GM13977 (cell line): ENCODE data around the gene ZNF621.

ENCODE experiments used
- DNase-seq: peaks from one replicate; pipeline ENCODE4 v3.0.0; 2012; ENCODE audit warnings: low spot score
- CTCF ChIP-seq: IDR thresholded peaks from 2 replicates; pipeline ENCODE4 v1.5.1; 2012; ENCODE audit warnings: mild to moderate bottlenecking, control low read depth; ENCODE audit not compliant: insufficient read depth; ENCODE audit errors: extremely low read depth, missing control alignments
- in situ Hi-C: fragments of 300-500 bp; cut with MboI; formaldehyde crosslinking; loops from one replicate; pipeline ENCODE4 v1.12.0; 2022; ENCODE audit warnings: low sequenced_read_pairs, low pct_unique_long_range_greater_than_20kb, mixed read lengths, inconsistent platforms; ENCODE audit not compliant: unreplicated experiment

The ZNF621 gene

DNA sequence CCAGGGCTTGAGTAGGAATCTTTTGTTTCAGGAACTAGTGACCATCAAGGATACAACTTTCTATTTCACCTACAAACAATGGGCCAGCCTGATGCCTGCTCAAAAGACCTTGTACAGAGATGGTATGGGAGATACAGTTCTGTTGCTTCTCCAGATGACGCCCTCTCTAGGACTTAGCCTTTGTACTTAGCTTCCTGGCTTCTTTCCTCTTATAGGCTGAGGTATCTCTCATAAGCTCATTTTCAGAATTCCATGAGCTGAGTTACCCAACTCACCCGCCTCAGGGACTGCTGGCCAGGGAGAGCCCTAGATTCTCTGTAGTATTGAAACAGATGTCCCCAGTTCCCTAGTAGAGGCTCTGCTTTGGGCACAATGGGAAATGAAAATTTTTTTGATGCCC, 27.5 kb upstream of the ZNF621 start:
- no peak for DNase-seq
- in situ Hi-C loops, result no loop called here
- TF ChIP-seq CTCF, result no peak

DNA sequence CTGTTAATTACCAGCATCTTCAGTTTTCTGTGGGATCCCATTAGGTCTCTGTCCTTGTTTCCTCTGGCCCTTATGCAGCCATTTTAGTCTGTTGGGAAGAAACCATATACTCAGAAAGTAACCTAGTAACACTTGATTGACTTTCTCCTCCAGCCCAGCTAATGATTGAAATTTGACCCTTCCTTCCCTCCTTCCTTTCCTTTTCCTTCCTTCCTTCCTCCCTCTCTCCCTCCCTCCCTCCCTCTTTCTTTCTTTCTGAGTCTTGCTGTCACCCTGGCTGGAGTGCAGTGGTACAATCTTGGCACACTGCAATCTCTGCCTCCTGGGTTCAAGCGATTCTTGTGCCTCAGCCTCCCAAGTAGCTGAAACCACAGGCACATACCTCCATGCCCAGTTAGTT, 24.8 kb upstream of the ZNF621 start:
- in situ Hi-C loops, result no loop called here
- TF ChIP-seq CTCF, result no peak

DNA sequence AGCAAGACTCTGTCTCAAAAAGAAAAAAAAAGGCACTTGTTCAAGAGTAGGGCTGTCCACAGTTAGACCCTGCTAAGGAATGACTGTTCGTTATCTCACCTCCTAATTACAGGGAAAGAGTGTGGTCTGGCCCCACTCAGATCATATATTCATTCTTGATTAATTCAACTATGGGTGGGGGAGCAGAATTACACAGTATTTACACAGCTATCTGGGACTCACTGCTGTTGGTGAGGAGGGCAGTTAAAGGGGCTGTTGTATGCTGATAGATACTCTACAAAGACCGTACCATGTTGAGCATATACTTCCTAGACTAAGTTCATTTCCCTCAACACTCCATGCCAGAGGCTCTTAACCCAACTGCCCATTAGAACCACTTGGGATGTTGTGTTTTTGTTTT, 22.7 kb upstream of the ZNF621 start:
- no peak for TF ChIP-seq CTCF
- no peak for DNase-seq
- in situ Hi-C loops, result no loop called here

More for the DNA sequence above, 24.8 kb upstream of the ZNF621 start:
- no peak for DNase-seq

DNA sequence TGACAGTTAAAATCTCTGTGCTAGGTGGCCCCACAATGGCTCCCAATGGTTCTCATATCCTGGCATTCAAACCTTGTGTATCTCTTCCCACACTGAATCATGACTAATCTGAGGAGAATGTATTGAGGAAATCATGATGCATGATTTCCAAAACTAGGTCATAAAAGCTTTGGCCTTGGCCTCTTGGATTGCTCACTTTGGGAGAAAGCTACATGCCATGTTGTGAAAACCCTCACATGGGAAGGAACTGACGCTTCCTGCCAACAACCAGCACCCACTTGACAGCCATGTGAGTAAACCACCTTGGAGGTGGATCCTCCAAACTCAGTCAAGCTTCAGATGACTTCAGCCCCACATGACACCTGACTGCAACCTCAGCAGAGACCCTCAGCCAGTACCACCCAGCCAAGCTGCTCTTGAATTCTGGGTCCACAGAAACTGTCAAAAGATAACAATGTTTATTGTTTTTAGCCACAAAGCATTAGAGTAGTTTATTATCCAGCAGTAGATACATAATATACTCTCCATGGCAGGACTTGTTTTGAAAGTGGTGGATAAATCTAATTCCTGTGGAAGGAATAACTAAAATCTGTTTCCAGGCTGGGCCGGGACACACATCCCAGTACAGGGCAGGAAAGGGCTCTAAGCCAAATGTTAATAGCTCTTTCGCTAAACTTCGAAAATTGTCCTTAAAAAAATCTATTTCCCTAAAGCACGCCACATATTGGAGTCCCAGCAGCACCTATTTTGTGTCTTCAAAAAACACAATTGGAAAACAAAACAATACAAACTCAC, 19.9 kb upstream of the ZNF621 start:
- in situ Hi-C loops, result no loop called here
- no peak for DNase-seq
- no peak for TF ChIP-seq CTCF

- peak; percentile 58 for TF ChIP-seq CTCF
- in situ Hi-C loops, result no loop called here
- DNase-seq, result peak; percentile 66
These were observed 18.9 kb upstream of the ZNF621 start, which contains the start of gene ZNF620 for GRCh38 chr3:40505599-40506462. Gene ZNF620, plus strand, starts transcription at chr3:40506039. Its CDS starts 314 bp downstream, at chr3:40506353.

DNA sequence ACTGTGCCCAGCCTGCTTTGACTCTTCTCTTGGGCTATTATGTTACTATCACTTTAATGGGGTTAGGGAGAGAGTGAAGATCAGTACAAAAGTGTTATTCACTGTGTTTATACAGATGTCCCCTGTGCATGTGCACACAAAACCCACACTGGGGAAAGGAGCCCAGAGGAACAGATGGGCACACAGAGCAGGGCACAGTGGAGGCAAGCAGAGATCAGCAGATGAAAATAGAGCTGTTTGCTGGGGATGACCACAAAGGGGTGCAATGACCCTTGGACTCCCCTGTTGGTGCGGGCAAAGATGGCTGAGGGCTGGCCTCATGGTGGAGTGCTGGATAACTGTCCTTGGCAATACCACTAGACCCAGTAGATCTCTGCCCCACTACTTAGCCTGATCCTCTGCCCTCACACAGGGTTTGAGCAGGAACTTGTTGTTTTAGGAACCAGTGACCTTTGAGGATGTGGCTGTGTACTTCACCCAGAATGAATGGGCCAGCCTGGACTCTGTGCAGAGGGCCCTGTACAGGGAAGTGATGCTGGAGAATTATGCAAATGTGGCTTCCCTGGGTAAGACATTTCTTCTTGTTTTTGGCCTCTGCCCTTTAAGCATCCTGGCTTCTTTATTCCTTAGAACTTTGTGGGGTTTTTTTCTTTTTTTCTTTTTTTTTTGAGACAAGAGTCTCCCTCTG, 13.6 kb upstream of the ZNF621 start:
- in situ Hi-C loops, result no loop called here
- no peak for TF ChIP-seq CTCF
- no peak for DNase-seq
